AG04450 (cell line): ENCODE measurements around the gene MND1. TPM values are rescaled to one million over a fixed set of nuclear protein-coding genes. Genes with fewer than 3 reads are reported as not detected.

Experiments used
- CTCF ChIA-PET: fragments of 300-600, 350-600 bp; formaldehyde crosslinking; extraction: SDS; loops from one replicate; lab custom pipeline; 2022; ENCODE audit warnings: antibody characterized with exemption, inconsistent platforms; lab: Charles Lee
- POLR2A ChIA-PET: fragments of 350-600 bp; formaldehyde crosslinking; extraction: SDS; loops from one replicate; lab custom pipeline; 2021; ENCODE audit warnings: antibody characterized with exemption, inconsistent platforms; lab: Yijun Ruan, JAX
- DNase-seq: peaks from one replicate; pipeline ENCODE4 v3.0.0-alpha.2; 2011; ENCODE audit warnings: low read depth, low spot score
- H3K27ac ChIP-seq: one replicate; pipeline ENCODE4 v1.5.1; 2012; ENCODE audit warnings: low read depth, low read length, control low read depth
- H3K27me3 ChIP-seq: one replicate; pipeline ENCODE4 v1.6.0; 2012; ENCODE audit warnings: low read length; ENCODE audit not compliant: control insufficient read depth, insufficient read depth
- H3K4me3 ChIP-seq: 2 replicates; pipeline ENCODE4 v1.5.1; 2011; ENCODE audit warnings: mild to moderate bottlenecking, low read depth, low read length, control low read depth
- H3K9me3 ChIP-seq: 2 replicates; pipeline ENCODE4 v1.5.1; 2012; ENCODE audit warnings: low read length; ENCODE audit not compliant: control insufficient read depth, insufficient read depth
- CTCF ChIP-seq: IDR thresholded peaks from 2 replicates; pipeline ENCODE4 v1.5.1; 2011; ENCODE audit warnings: low read depth, low read length, control low read depth, inconsistent platforms
- polyA plus RNA-seq: library from polyadenylated mRNA; depleted of rRNA; stranded (reverse); fragments of >200 nt; gene quantifications from 2 replicates; pipeline ENCODE4 v1.2.3, GENCODE V29; 2011

Gene MND1
- polyA plus RNA-seq, 1 experiment = 2.2 TPM

DNA sequence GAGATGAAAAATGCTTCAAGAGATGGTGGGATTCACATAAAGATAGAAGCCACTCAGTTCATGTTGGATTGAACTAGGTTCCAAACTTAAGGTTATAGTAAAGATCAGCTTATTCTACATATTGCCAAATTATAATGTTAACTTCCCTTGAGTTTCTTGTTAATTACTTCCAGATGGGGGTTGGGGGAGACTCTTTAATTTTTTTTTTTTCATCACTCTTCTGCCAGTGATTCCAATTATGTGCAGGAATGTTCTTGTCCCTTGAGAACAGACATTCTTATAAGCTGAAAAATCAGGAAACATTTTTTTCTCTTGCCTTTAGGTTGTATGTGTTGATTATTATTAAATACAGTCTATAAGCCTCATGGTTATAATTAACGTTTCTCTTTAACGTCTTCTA is 30.0 kb downstream of the MND1 start:
- ChIA-PET CTCF (interaction anchor here (1.0 to 1.5 kb wide), 2 partner anchors 200 to 233 kb away, joined by 3 read pairs; no protein-coding TSS in a partner anchor), POLR2A (no interaction called here)
- Histone ChIP-seq H3K4me3 (no peak overlapping the region), H3K27me3 (no peaks in the 10 kb centered on the region), H3K27ac (no peak overlapping the region), H3K9me3 (no peaks in the 10 kb centered on the region)
- TF ChIP-seq CTCF = no peak
- no peak for DNase-seq

DNA sequence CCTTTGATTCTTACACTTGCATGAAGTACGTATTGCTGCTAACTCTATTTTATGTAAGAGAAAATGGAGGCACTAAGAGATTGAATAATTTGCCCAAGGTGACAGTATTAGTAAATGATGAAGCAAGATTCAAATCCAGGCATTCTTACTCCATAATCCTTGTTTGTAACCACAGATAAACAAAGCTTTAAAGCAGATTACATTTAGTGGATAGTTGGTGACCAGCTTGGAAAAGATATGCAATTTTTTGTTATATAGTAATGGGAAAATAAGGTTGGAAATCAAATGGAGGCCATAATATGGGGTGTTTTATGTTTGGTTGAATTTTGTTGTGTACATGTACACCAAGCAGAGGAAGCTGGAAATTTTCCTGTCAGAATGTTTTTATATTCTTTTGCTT is 30.8 kb downstream of the MND1 start:
- H3K27me3 ChIP-seq = no peaks in the 10 kb centered on the region
- no peak for DNase-seq
- H3K27ac ChIP-seq = no peak overlapping the region
- no peak overlapping the region for H3K4me3 ChIP-seq
- ChIA-PET POLR2A (no interaction called here), CTCF (interaction anchor here (0.6 to 1.5 kb wide), 5 partner anchors 30 to 268 kb away, joined by 3 to 6 read pairs (median 3); no protein-coding TSS in a partner anchor)
- H3K9me3 ChIP-seq = no peaks in the 10 kb centered on the region
- TF ChIP-seq CTCF = no peak

GRCh38 chr4:153383131-153383530 is 38.6 kb downstream of the MND1 start:
- no peak for DNase-seq
- Histone ChIP-seq H3K4me3 (no peak overlapping the region), H3K9me3 (no peaks in the 10 kb centered on the region), H3K27me3 (no peaks in the 10 kb centered on the region), H3K27ac (no peak overlapping the region)
- POLR2A ChIA-PET = no interaction called here
- CTCF ChIA-PET = no interaction called here
- no peak for TF ChIP-seq CTCF

GRCh38 chr4:153384160-153384559 is 39.7 kb downstream of the MND1 start:
- Histone ChIP-seq H3K27ac (no peak overlapping the region), H3K27me3 (no peaks in the 10 kb centered on the region), H3K9me3 (no peaks in the 10 kb centered on the region), H3K4me3 (no peak overlapping the region)
- TF ChIP-seq CTCF = no peak
- CTCF ChIA-PET = no interaction called here
- no peak for DNase-seq
- POLR2A ChIA-PET = no interaction called here

DNA sequence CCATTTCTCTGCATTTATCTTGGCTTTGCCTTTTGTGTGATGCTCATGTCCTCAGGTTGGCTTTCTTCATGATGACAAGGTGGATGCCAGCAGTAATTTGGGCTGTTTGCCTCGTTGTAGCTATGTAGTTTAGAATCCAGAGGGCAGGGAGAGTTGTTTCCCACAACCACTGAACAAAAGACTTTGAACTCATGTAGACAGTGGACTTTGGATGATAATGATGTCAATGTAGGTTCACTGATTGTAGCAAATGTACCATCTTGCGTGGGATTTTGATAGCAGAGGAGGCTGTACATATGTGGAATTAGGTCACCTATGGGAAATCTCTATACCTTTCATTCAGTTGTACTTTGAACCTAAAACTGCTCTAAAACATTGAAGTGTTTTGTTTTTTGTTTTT is 41.3 kb downstream of the MND1 start:
- Histone ChIP-seq H3K27me3 (no peaks in the 10 kb centered on the region), H3K9me3 (no peaks in the 10 kb centered on the region), H3K4me3 (no peak overlapping the region), H3K27ac (no peak overlapping the region)
- ChIA-PET CTCF (interaction anchor here (0.7 kb wide), 1 partner anchor 42 kb away, joined by 3 read pairs; no protein-coding TSS in a partner anchor), POLR2A (no interaction called here)
- DNase-seq = no peak
- no peak for TF ChIP-seq CTCF
